ENCODE results near the gene GPR26. TPM values are rescaled to one million over a fixed set of nuclear protein-coding genes. Genes with fewer than 3 reads are reported as not detected.

The GPR26 gene
- total and polyA plus RNA-seq, 2 donors (not counting 1 experiment from before 2014, with no cell fraction given), result not detected

GRCh38 chr10:123741146-123741545 is 75.0 kb downstream of the GPR26 start:
- peaks cover 15% of the 10 kb centered on the region for H3K27me3 Mint-ChIP-seq
- Histone ChIP-seq H4K20me1 (ENCODE audit: control insufficient read depth, insufficient read depth, low read length, poor library complexity, severe bottlenecking) (no peaks in the 10 kb centered on the region), H3K36me3 (replicated peaks in 1 of 2; ENCODE audit: control extremely low read depth in 1 of 2, control insufficient read depth in 1 of 2, extremely low read depth in 1 of 2, insufficient read depth in 2 of 2, low read length in 1 of 2) (no peaks in the 10 kb centered on the region), H3K4me3 (ENCODE audit: control extremely low read depth in 1 of 5, extremely low read depth in 1 of 5, insufficient read depth in 1 of 5, low read depth in 2 of 5, low read length in 4 of 5) (no peak overlapping the region), H2AFZ (ENCODE audit: insufficient read depth, low read depth, low read length, poor library complexity, severe bottlenecking) (no peak overlapping the region), H3K27ac (ENCODE audit: low read length in 2 of 2) (no peak overlapping the region), H3K9ac (ENCODE audit: low read length) (no peak overlapping the region), H3K79me2 (ENCODE audit: control insufficient read depth, insufficient read depth, low read length) (no peaks in the 10 kb centered on the region), H3K27me3 (replicated peaks in 1 of 4; ENCODE audit: control extremely low read depth in 1 of 4, control insufficient read depth in 3 of 4, insufficient read depth in 4 of 4, low read length in 3 of 4) (no peaks in the 10 kb centered on the region), H3K4me2 (replicated peaks; ENCODE audit: low read depth, low read length, poor library complexity, severe bottlenecking) (no peak overlapping the region), H3K9me3 (ENCODE audit: control extremely low read depth in 1 of 3, control insufficient read depth in 2 of 3, insufficient read depth in 1 of 3, low read length in 2 of 3) (peaks cover 0 to 5% (median 0%) of the 10 kb centered on the region in 3 donors), H3K4me1 (ENCODE audit: control insufficient read depth in 2 of 2, insufficient read depth in 2 of 2, low read length in 2 of 2) (no peaks in the 10 kb centered on the region)
- ChIA-PET CTCF (no interaction called here), POLR2A (no interaction called here)
- no peak for DNase-seq
- H3K4me3 Mint-ChIP-seq, result no peak overlapping the region
- ATAC-seq (ENCODE audit: low read depth), result no peak
- TF ChIP-seq, protein P1, sequence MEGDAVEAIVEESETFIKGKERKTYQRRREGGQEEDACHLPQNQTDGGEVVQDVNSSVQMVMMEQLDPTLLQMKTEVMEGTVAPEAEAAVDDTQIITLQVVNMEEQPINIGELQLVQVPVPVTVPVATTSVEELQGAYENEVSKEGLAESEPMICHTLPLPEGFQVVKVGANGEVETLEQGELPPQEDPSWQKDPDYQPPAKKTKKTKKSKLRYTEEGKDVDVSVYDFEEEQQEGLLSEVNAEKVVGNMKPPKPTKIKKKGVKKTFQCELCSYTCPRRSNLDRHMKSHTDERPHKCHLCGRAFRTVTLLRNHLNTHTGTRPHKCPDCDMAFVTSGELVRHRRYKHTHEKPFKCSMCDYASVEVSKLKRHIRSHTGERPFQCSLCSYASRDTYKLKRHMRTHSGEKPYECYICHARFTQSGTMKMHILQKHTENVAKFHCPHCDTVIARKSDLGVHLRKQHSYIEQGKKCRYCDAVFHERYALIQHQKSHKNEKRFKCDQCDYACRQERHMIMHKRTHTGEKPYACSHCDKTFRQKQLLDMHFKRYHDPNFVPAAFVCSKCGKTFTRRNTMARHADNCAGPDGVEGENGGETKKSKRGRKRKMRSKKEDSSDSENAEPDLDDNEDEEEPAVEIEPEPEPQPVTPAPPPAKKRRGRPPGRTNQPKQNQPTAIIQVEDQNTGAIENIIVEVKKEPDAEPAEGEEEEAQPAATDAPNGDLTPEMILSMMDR (IDR thresholded peaks at IDR 0.05), result no peak
- no peak for TF ChIP-seq EZH2 (IDR thresholded peaks at IDR 0.05; ENCODE audit: borderline replicate concordance, insufficient read depth, low read depth, low read length, poor library complexity, severe bottlenecking)
- peaks cover 2% of the 10 kb centered on the region for H3K9me3 Mint-ChIP-seq (ENCODE audit: insufficient read depth)
- no peaks in the 10 kb centered on the region for H3K4me1 Mint-ChIP-seq
- H3K27ac Mint-ChIP-seq, result no peak overlapping the region
- whole genome bisulfite sequencing (ENCODE audit: insufficient coverage), result 70% methylated on average over 7 of the region's 7 CpGs
- intact Hi-C loops (cut with micrococcal nuclease), result no loop called here

DNA sequence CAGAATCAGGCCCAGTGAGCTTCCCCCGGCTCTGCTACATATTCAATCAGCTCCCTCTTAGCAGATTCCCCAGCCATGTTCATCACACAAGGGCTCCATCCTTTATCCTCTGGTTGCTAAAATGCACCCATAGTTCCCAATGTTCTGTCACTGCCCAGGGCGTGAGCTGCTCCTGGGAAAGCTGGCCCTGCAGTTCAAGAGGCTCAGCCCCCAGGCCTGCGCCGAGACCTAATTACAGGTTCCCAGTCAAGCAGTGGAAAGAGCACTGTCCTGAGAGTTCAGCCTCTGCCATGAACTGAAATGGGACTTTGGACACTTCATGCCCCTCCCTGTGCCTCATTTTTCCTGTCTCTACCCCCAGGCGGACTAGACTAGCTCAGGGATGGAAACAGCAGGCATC is 75.6 kb downstream of the GPR26 start:
- H3K4me3 Mint-ChIP-seq, result no peak overlapping the region
- Histone ChIP-seq H3K27ac (ENCODE audit: low read length in 2 of 2) (no peak overlapping the region), H3K9ac (ENCODE audit: low read length) (no peak overlapping the region), H3K4me2 (replicated peaks; ENCODE audit: low read depth, low read length, poor library complexity, severe bottlenecking) (no peak overlapping the region), H3K9me3 (ENCODE audit: control extremely low read depth in 1 of 3, control insufficient read depth in 2 of 3, insufficient read depth in 1 of 3, low read length in 2 of 3) (peaks cover 0 to 5% (median 0%) of the 10 kb centered on the region in 3 donors), H2AFZ (ENCODE audit: insufficient read depth, low read depth, low read length, poor library complexity, severe bottlenecking) (no peak overlapping the region), H3K27me3 (replicated peaks in 1 of 4; ENCODE audit: control extremely low read depth in 1 of 4, control insufficient read depth in 3 of 4, insufficient read depth in 4 of 4, low read length in 3 of 4) (no peaks in the 10 kb centered on the region), H3K36me3 (replicated peaks in 1 of 2; ENCODE audit: control extremely low read depth in 1 of 2, control insufficient read depth in 1 of 2, extremely low read depth in 1 of 2, insufficient read depth in 2 of 2, low read length in 1 of 2) (no peaks in the 10 kb centered on the region), H4K20me1 (ENCODE audit: control insufficient read depth, insufficient read depth, low read length, poor library complexity, severe bottlenecking) (no peaks in the 10 kb centered on the region), H3K79me2 (ENCODE audit: control insufficient read depth, insufficient read depth, low read length) (no peaks in the 10 kb centered on the region), H3K4me1 (ENCODE audit: control insufficient read depth in 2 of 2, insufficient read depth in 2 of 2, low read length in 2 of 2) (no peaks in the 10 kb centered on the region), H3K4me3 (ENCODE audit: control extremely low read depth in 1 of 5, extremely low read depth in 1 of 5, insufficient read depth in 1 of 5, low read depth in 2 of 5, low read length in 4 of 5) (no peak overlapping the region)
- ChIA-PET CTCF (no interaction called here), POLR2A (no interaction called here)
- 91% methylated on average over 5 of the region's 5 CpGs for WGBS (ENCODE audit: insufficient coverage)
- no peak for TF ChIP-seq EZH2 (IDR thresholded peaks at IDR 0.05; ENCODE audit: borderline replicate concordance, insufficient read depth, low read depth, low read length, poor library complexity, severe bottlenecking)
- TF ChIP-seq, protein P1 (IDR thresholded peaks at IDR 0.05), result no peak
- intact Hi-C loops (cut with micrococcal nuclease), result no loop called here
- ATAC-seq (ENCODE audit: low read depth) (no peak), DNase-seq (no peak)
- peaks cover 15% of the 10 kb centered on the region for H3K27me3 Mint-ChIP-seq
- no peak overlapping the region for H3K27ac Mint-ChIP-seq
- no peaks in the 10 kb centered on the region for H3K9me3 Mint-ChIP-seq (ENCODE audit: insufficient read depth)
- no peaks in the 10 kb centered on the region for H3K4me1 Mint-ChIP-seq

All from B cell (primary cell).